GM18907 (cell line): Measurements from ENCODE around the gene CLCA2.

Experiments
- ATAC-seq: cut with Tn5 transposase; IDR thresholded peaks from one replicate; pipeline ENCODE4 v1.9.1; 2021; ENCODE audit warnings: mild to moderate bottlenecking, moderate library complexity; ENCODE audit not compliant: unreplicated experiment

The CLCA2 gene

DNA sequence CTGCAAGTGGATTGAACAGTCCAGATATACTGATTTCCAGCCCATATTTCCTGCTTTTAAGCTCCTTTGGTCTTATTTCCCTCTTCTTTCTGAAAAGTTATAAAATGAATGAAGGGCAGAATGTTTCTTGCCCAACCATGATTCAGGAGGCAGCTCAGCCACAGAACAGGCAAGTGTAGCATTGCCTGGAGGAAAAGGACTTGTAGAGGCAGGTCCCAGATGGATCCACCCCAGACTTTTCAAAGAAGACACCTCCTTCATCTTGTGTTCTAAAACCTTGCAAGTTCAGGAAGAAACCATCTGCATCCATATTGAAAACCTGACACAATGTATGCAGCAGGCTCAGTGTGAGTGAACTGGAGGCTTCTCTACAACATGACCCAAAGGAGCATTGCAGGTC, at the start of gene CLCA2:
Gene CLCA2 (plus strand): TSS at position 299 of the 400 bp plus-strand sequence. CDS start 77 bp downstream, at position 376.
- no peak for ATAC-seq

DNA sequence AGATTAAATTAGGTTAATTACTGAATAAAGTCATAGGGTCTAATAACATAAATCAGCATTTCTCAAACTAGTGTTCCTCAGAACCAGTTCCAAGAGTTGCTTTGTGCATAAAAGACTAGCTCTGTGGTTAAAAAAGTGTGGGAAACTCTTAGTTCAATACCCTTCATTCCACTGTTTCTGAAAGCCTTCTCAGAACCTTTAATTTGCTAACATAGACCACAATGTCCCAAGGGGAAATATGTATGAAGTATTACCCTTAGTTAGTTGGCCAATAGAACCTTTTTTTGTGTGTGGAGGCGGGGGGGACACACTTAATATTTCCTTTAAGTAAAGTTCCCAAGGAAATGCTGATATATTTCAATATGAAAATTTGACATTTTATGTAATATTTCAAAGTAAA, 48.3 kb upstream of the CLCA2 start:
- ATAC-seq: no peak

- no peak for ATAC-seq
Observed at GRCh38 chr1:86377341-86377740, 46.6 kb upstream of the CLCA2 start.

- no peak for ATAC-seq
Observed at GRCh38 chr1:86378813-86379212, 45.2 kb upstream of the CLCA2 start.

- peak; percentile 78 for ATAC-seq
Observed at GRCh38 chr1:86380257-86380861, 43.6 kb upstream of the CLCA2 start.

- no peak for ATAC-seq
Observed at GRCh38 chr1:86381223-86381622, 42.7 kb upstream of the CLCA2 start.

DNA sequence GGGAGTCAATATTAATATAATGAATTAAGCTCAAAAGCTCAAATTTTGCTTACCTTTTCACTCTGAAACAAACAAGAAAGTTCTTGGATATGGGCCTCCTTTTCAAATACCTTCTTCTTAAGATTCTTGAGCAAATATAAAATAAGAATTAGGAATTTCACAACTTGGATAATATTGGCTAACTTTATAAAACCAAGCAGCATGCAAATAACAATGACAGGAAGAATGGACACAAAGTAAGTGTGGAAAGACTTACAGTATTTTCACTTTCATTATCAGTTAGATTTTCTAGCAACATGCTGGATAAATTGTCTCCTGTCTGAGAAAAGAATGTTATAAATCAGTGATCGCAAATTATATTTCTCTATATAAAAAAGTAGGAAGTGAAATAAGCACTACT, 41.1 kb upstream of the CLCA2 start:
- peak; percentile 61 for ATAC-seq

GRCh38 chr1:86387916-86388627, 35.9 kb upstream of the CLCA2 start:
- no peak for ATAC-seq

DNA sequence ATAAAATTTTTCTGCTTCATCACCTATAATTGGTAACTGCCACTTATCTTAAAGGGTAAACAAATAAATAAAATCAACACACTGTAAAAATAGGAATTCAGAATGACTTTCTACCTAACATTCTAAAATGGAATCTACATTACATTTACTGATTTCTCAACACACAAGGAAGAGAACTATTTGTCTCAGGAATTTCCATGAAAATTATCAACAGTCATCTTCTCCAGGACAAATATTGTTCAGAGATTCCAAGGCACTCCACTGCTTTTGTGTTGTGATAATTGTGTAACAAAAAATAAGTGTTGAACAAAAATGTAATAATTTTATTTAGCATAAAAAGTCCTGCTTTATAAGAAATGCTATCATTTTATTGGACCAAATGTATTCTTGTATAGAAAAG, 35.2 kb upstream of the CLCA2 start:
- ATAC-seq: no peak

GRCh38 chr1:86389307-86389706, 34.7 kb upstream of the CLCA2 start:
- peak; percentile 80 for ATAC-seq

DNA sequence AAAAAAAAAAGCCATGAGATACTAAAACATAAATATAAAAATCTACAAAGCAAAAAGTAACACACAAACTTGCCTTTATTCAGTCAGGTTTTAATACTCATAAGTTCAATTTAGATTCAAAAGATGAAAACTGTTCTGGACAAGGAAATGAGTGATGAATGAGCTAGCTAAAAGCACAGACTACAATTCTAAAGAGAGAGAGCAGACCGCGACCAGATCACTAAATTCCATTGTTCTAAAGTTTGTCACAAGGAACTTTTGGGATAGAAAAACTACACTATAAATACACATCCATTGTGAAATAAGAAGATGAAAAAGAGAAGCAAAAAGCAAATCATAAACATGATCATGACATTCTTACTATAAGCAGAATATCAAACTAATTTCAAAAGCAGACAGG, 29.6 kb upstream of the CLCA2 start:
- no peak for ATAC-seq

DNA sequence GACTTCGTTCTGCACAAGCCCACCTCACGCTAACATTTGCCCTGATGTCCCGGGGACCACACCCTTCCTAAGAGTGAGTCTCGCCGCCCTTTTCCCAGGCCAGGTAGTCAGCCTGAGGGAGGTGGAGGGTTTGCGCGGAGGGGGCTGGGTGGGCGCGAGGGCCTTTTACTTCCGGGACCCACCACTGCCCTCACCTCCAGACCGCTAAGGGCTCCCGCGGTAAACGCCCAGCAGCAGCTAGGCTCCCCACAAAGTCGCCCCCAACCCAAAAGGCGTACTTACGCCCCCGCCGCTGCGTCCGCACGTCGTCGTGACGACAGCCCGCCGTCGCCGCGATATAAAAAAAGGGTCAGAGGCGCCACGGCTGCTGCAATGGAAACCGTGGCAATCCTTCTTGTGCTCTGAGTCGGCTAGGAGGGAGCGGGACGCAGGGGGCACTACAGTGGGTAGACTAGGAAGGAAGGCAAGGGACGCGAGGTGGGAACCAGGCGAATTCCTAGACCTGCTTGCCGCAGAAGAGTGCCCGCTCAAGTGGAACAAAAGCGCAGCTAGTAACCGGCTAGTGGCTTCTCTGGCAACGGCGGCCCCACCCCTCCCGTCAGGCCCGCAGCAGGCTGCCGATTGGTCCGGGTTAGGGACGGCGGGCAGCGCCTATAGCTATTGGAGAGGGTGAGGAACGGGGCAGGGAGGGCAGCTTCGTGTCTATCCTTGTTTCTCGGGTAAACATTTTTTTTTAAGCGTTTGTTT, 28.0 kb upstream of the CLCA2 start, which contains the start of gene ODF2L:
Gene ODF2L (minus strand): TSS at position 573 of the 747 bp plus-strand sequence. CDS start 9,296 bp downstream, outside the sequence.
- peak; percentile 100 for ATAC-seq

DNA sequence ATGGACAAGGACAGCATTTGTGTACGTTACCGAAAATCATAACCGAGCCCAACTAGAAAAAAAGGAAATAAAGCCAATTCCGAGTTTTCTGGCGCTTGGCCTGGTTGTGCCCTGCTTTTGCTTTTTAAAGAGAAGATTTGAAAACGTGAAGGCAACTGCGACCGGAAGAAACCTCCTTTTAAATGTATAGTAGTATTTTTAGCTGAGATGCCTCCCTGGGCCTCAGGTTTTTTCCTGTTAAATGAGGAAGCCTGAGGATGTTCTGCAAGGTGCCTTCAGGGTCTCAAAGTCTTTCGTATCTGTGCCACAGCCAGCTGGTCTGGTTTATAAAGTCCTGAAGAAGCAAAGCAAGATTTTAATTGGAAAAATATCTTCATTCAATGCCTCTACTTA, 27.5 kb upstream of the CLCA2 start:
- peak; percentile 32 for ATAC-seq

GRCh38 chr1:86409416-86410021, 14.5 kb upstream of the CLCA2 start:
- ATAC-seq: no peak

- ATAC-seq: no peak
Observed at GRCh38 chr1:86410879-86411278, 13.1 kb upstream of the CLCA2 start.

GRCh38 chr1:86416343-86416742, 7.6 kb upstream of the CLCA2 start:
- no peak for ATAC-seq

DNA sequence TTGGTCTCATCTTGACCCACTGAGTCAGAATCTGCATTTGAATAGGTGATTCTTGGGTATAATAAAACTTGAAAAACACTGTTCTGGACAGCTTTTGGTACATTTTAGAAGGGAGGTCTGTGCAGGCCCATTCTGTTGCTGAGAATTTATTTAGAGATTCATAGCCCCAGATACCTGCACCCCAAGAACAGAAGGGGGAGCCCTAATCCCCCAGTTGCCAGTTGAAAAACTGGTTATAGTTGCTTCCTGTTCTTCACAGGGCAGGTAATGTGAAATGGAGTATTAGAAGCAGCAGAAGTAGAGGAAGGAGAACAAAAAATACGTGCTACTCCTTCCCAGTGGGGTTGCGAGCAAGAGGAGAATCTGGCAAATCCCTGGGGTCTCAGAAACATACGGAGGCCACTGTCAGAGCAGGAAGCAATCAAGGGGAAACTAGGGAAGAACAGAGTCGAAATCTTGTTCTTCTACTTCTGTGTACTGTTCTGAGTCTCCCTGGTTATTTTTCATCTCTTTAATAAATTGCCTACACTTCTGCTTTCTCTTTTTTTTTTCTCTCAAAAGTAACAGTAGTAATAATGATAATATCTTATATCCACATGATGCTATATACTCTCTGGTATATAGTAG, 4.6 kb upstream of the CLCA2 start:
- peak; percentile 93 for ATAC-seq

- no peak for ATAC-seq
Observed at GRCh38 chr1:86421601-86422280, 2.2 kb upstream of the CLCA2 start.

DNA sequence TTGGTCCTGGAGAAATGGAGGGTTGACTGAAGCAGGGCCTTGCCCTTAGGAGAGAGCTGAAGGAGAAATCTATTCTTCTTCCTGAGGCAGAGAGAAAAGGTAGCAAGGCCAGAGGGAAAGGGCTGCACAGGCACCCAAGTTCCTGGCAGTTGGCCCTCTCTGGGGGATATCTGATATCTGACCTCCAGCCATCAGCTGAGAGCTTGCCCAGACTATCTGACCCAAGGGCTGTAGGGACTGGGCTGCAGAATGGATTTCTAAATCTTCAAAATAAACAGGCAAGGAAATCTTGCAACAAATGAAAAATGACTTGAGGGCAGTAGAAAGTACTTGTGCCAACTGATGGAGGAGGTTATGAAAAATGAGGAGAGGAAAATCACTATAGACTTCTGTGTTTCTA, 498 bp upstream of the CLCA2 start:
- no peak for ATAC-seq

- no peak for ATAC-seq
Observed at GRCh38 chr1:86429122-86429725, 5.3 kb downstream of the CLCA2 start.
